Osteoblast (primary cell): Measurements from ENCODE around the gene TRIM71. TPM values are rescaled to one million over a fixed set of nuclear protein-coding genes. Genes with fewer than 3 reads are reported as not detected.

Experiments used
- DNase-seq: peaks from one replicate; pipeline ENCODE4 v3.0.0; 2011; ENCODE audit warnings: low spot score, mixed read lengths; ENCODE audit not compliant: insufficient read length; ENCODE audit errors: missing footprints
- H2AFZ ChIP-seq: 2 replicates; pipeline ENCODE4 v1.6.0; 2011; ENCODE audit warnings: mild to moderate bottlenecking, low read length
- H3K27ac ChIP-seq: 2 replicates; pipeline ENCODE4 v1.5.1; 2011; ENCODE audit warnings: mild to moderate bottlenecking, low read depth, low read length, moderate library complexity
- H3K27me3 ChIP-seq: 2 replicates; pipeline ENCODE4 v1.6.0; 2012; ENCODE audit warnings: mild to moderate bottlenecking, control low read depth, inconsistent platforms, low read length, moderate library complexity; ENCODE audit not compliant: insufficient read depth
- H3K36me3 ChIP-seq: 2 replicates; pipeline ENCODE4 v1.5.1; 2011; ENCODE audit warnings: mild to moderate bottlenecking, low read length, control low read depth, moderate library complexity; ENCODE audit not compliant: insufficient read depth
- H3K4me1 ChIP-seq: 2 replicates; pipeline ENCODE4 v1.5.1; 2011; ENCODE audit warnings: mild to moderate bottlenecking, low read length, control low read depth, moderate library complexity; ENCODE audit not compliant: insufficient read depth
- H3K4me2 ChIP-seq: 2 replicates; pipeline ENCODE4 v1.6.0; 2011; ENCODE audit warnings: mild to moderate bottlenecking, low read length; ENCODE audit not compliant: insufficient read depth
- H3K4me3 ChIP-seq: fragments of 200-600 bp; sonication (generic); 3 replicates; pipeline ENCODE4 v1.5.1; 2012; ENCODE audit warnings: mild to moderate bottlenecking, low read length, inconsistent platforms; ENCODE audit not compliant: insufficient read depth
- H3K79me2 ChIP-seq: 2 replicates; pipeline ENCODE4 v1.6.0; 2012; ENCODE audit warnings: mild to moderate bottlenecking, low read length, control low read depth, inconsistent platforms; ENCODE audit not compliant: insufficient read depth
- H3K9me3 ChIP-seq: 2 replicates; pipeline ENCODE4 v1.5.1; 2011; ENCODE audit warnings: low read depth, low read length, control low read depth
- H4K20me1 ChIP-seq: 2 replicates; pipeline ENCODE4 v1.6.0; 2012; ENCODE audit warnings: mild to moderate bottlenecking, low read length, control low read depth; ENCODE audit not compliant: insufficient read depth
- total RNA-seq: library from RNA; depleted of rRNA; stranded (reverse); fragments of >200 nt; gene quantifications from 2 replicates; pipeline ENCODE4 v1.2.3, GENCODE V29; 2012
- TF ChIP-seq, protein P1 (sequence below): IDR thresholded peaks from 2 replicates; pipeline ENCODE4 v1.5.1; 2011; ENCODE audit warnings: mild to moderate bottlenecking, low read depth, low read length, moderate library complexity; ENCODE audit errors: extremely low read depth

Gene TRIM71
- total RNA-seq, 1 donor = not detected

DNA sequence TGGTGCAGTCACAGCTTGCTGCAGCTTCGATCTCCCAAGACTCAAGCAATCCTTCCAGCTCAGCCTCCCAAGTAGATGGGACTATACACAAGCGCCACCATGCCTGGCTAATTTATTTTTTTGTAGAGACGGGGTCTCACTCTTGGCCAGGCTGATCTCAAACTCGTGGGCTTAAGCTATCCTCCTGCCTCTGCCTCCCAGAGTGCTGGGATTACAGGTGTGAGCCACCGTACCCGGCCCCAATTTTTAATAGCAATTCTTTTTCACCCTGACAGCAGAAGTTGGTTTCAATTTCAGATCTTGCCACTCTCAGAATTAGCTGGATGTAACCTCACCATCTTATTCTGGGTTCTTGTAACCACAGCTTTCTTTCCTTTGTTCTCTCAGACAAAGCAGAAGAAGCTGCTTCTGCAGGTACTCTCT lies 64.8 kb downstream of the TRIM71 start:
- no peak overlapping the region for H3K4me2 ChIP-seq

DNA sequence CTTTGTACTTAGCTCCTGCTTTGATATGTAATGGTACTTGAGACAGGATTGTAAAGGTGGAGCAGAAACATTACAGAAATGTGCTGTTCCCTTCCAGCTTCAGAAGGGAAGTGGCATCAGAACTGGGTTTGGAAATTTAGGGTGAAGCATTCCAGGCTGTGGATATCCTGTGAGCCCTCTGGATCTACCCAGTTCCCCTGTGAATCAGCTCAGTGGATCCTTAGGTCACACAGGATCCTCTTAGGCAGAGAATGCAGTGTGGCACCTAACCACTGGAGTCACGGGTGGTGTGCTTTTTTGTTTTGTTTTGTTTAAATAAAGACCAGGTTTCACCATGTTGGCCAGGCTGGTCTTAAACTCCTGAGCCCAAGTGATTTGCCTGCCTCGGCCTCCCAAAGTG lies 66.0 kb downstream of the TRIM71 start:
- Histone ChIP-seq H3K79me2 (no peaks in the 10 kb centered on the region), H3K9me3 (no peaks in the 10 kb centered on the region)
- TF ChIP-seq, protein P1, sequence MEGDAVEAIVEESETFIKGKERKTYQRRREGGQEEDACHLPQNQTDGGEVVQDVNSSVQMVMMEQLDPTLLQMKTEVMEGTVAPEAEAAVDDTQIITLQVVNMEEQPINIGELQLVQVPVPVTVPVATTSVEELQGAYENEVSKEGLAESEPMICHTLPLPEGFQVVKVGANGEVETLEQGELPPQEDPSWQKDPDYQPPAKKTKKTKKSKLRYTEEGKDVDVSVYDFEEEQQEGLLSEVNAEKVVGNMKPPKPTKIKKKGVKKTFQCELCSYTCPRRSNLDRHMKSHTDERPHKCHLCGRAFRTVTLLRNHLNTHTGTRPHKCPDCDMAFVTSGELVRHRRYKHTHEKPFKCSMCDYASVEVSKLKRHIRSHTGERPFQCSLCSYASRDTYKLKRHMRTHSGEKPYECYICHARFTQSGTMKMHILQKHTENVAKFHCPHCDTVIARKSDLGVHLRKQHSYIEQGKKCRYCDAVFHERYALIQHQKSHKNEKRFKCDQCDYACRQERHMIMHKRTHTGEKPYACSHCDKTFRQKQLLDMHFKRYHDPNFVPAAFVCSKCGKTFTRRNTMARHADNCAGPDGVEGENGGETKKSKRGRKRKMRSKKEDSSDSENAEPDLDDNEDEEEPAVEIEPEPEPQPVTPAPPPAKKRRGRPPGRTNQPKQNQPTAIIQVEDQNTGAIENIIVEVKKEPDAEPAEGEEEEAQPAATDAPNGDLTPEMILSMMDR = no peak

More for the DNA sequence above, 64.8 kb downstream of the TRIM71 start:
- DNase-seq = no peak
- Histone ChIP-seq H3K27ac (no peak overlapping the region), H2AFZ (no peak overlapping the region), H3K4me3 (no peak overlapping the region), H4K20me1 (no peaks in the 10 kb centered on the region), H3K36me3 (no peaks in the 10 kb centered on the region), H3K79me2 (no peaks in the 10 kb centered on the region), H3K9me3 (no peaks in the 10 kb centered on the region), H3K4me1 (no peaks in the 10 kb centered on the region), H3K27me3 (peaks cover 15% of the 10 kb centered on the region)
- TF ChIP-seq, protein P1 = no peak

DNA sequence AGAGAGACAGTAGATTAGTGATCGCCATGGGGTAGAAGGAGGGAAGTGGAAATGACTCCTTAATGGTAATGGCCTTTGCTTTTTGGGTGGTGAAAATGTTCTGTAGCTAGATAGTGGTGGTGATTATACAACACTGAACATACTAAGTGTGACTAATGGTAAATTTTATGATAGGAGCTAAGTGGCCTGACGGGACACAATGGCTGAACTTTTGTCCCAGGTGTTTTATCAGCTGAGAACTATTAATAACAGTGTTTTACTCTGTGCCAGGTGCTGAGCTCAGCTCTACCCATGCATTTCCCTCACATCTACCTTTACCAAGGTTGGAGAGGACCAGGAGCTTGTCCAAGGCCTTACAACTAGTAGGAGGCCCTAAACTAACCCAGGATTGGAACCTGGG lies 66.8 kb downstream of the TRIM71 start:
- no peak for DNase-seq
- H3K4me3 ChIP-seq = no peak overlapping the region
- TF ChIP-seq, protein P1 = no peak
- H3K79me2 ChIP-seq = no peaks in the 10 kb centered on the region
- H4K20me1 ChIP-seq = no peaks in the 10 kb centered on the region
- H3K27me3 ChIP-seq = peaks cover 14% of the 10 kb centered on the region
- no peaks in the 10 kb centered on the region for H3K36me3 ChIP-seq
- H3K27ac ChIP-seq = no peak overlapping the region
- H3K4me2 ChIP-seq = no peak overlapping the region
- H3K4me1 ChIP-seq = no peaks in the 10 kb centered on the region
- H3K9me3 ChIP-seq = no peaks in the 10 kb centered on the region
- no peak overlapping the region for H2AFZ ChIP-seq

More for the DNA sequence above, 66.0 kb downstream of the TRIM71 start:
- Histone ChIP-seq H2AFZ (no peak overlapping the region), H3K4me1 (no peaks in the 10 kb centered on the region), H3K36me3 (no peaks in the 10 kb centered on the region), H3K4me3 (no peak overlapping the region), H3K27me3 (peaks cover 14% of the 10 kb centered on the region), H3K27ac (no peak overlapping the region), H3K4me2 (no peak overlapping the region), H4K20me1 (no peaks in the 10 kb centered on the region)
- DNase-seq = no peak

DNA sequence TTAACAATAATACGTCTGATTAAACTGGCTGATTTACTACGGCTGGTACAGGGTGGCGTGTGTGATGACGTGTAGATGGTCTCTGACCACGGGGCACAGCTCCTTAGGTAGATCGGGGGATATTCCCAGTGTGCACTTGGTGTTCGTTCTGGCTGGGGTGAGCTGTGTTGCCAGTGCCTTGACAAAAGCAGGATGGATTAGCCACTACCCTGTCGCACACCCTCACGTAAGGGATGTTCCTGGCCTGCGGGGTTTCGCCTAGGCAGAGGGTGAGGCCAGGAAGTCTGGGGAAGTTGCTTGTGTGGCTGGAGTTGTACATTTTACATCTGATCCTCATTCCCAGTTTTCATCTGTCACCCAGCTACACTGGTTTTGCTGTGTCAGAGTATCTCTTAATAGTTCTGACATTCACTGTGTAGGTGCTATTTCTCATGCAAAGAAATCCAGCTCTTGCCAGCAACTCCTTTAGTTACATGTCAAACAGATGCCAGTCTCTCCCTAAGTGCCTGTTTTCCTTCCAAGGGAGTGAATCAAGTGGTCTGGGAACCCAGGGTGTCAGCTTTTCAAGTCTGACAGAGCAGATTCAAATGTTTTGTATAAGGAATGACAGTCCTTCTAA lies 67.6 kb downstream of the TRIM71 start:
- Histone ChIP-seq H3K36me3 (no peaks in the 10 kb centered on the region), H3K4me3 (no peak overlapping the region), H4K20me1 (no peaks in the 10 kb centered on the region), H3K4me2 (no peak overlapping the region), H3K27me3 (peaks cover 14% of the 10 kb centered on the region), H2AFZ (no peak overlapping the region), H3K4me1 (no peaks in the 10 kb centered on the region), H3K79me2 (no peaks in the 10 kb centered on the region), H3K9me3 (no peaks in the 10 kb centered on the region), H3K27ac (no peak overlapping the region)
- DNase-seq = no peak
- TF ChIP-seq, protein P1 = no peak
